ENCODE data around the gene PXN.

DNA sequence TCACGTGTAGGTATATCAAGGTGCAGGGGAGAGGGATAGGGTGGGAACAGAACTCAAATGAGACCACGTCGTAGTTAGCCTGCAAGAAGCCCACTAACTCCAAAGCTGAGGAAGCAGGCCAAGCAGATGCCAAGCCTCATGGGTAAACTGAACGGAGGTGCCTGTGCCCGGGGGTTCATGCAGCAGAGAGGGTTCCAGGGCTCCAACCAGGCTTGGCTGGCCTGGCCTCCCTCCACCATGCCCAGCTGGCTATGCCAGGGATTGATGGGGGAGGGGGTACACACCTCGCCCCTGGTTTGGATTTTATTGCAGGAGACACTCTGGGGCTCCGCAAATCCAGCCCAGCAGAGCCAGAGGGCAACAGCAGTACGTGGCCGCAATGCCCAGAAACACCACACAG, 27.3 kb downstream of the PXN start:
- TF ChIP-seq FOXK1 (CRISPR knock-in tag; IDR thresholded peaks at IDR 0.05; ENCODE audit: borderline replicate concordance, low read depth) (no peak), SOX6 (IDR thresholded peaks at IDR 0.05) (no peak), SOX6 (CRISPR knock-in tag; IDR thresholded peaks at IDR 0.05) (no peak), REST (IDR thresholded peaks at IDR 0.05; ENCODE audit: borderline replicate concordance in 1 of 2, low read depth in 1 of 2, low read length in 2 of 2) (no peak), HOXA3 (CRISPR knock-in tag; IDR thresholded peaks at IDR 0.05) (no peak), POGZ (CRISPR knock-in tag; IDR thresholded peaks at IDR 0.05) (no peak), ZNF564 (CRISPR knock-in tag; IDR thresholded peaks at IDR 0.05) (no peak), ZFP41 (CRISPR knock-in tag; IDR thresholded peaks at IDR 0.05; ENCODE audit: borderline replicate concordance) (no peak)
- TF ChIP-seq, protein P1, sequence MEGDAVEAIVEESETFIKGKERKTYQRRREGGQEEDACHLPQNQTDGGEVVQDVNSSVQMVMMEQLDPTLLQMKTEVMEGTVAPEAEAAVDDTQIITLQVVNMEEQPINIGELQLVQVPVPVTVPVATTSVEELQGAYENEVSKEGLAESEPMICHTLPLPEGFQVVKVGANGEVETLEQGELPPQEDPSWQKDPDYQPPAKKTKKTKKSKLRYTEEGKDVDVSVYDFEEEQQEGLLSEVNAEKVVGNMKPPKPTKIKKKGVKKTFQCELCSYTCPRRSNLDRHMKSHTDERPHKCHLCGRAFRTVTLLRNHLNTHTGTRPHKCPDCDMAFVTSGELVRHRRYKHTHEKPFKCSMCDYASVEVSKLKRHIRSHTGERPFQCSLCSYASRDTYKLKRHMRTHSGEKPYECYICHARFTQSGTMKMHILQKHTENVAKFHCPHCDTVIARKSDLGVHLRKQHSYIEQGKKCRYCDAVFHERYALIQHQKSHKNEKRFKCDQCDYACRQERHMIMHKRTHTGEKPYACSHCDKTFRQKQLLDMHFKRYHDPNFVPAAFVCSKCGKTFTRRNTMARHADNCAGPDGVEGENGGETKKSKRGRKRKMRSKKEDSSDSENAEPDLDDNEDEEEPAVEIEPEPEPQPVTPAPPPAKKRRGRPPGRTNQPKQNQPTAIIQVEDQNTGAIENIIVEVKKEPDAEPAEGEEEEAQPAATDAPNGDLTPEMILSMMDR (CRISPR knock-in tag; IDR thresholded peaks at IDR 0.05): no peak
- TF ChIP-seq, protein P2, sequence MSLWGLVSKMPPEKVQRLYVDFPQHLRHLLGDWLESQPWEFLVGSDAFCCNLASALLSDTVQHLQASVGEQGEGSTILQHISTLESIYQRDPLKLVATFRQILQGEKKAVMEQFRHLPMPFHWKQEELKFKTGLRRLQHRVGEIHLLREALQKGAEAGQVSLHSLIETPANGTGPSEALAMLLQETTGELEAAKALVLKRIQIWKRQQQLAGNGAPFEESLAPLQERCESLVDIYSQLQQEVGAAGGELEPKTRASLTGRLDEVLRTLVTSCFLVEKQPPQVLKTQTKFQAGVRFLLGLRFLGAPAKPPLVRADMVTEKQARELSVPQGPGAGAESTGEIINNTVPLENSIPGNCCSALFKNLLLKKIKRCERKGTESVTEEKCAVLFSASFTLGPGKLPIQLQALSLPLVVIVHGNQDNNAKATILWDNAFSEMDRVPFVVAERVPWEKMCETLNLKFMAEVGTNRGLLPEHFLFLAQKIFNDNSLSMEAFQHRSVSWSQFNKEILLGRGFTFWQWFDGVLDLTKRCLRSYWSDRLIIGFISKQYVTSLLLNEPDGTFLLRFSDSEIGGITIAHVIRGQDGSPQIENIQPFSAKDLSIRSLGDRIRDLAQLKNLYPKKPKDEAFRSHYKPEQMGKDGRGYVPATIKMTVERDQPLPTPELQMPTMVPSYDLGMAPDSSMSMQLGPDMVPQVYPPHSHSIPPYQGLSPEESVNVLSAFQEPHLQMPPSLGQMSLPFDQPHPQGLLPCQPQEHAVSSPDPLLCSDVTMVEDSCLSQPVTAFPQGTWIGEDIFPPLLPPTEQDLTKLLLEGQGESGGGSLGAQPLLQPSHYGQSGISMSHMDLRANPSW (CRISPR knock-in tag; IDR thresholded peaks at IDR 0.05; ENCODE audit: borderline replicate concordance): no peak

All from HepG2 (cell line).